LNCaP clone FGC (cell line): Measurements from ENCODE around the gene CNIH2.

Experiments used
- DNase-seq: peaks from one replicate; pipeline ENCODE4 v3.0.0-alpha.2; 2011; ENCODE audit warnings: low read depth
- H3K4me3 ChIP-seq: 2 replicates; pipeline ENCODE4 v1.5.1; 2011; ENCODE audit warnings: mild to moderate bottlenecking, low read depth, low read length, control low read depth
- TF ChIP-seq, protein P1 (sequence below): IDR thresholded peaks from 2 replicates; pipeline ENCODE4 v1.5.1; 2012; ENCODE audit warnings: mild to moderate bottlenecking; ENCODE audit not compliant: control insufficient read depth, insufficient read depth; ENCODE audit errors: extremely low read depth

The CNIH2 gene

DNA sequence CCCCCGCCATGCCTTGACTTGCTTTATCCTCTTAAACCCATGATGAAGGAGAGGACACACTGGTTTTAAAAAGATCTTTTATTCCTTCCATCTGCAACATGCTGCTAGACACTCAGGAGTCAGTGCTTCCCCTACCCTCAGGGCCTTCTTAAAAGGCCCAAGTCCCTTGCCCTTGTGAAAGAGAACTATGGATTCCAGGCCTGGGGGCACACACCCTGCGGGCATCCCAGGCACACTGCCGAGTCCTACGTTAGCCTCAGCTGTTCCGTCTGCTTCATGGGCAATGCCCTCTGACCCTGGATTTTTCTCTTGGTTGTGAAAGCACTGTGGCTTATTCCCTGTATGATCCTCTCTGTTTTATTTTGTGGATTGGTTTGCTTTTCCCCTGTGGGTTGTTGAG, 44.7 kb upstream of the CNIH2 start:
- H3K4me3 ChIP-seq: no peak overlapping the region
- DNase-seq: no peak
- TF ChIP-seq, protein P1, sequence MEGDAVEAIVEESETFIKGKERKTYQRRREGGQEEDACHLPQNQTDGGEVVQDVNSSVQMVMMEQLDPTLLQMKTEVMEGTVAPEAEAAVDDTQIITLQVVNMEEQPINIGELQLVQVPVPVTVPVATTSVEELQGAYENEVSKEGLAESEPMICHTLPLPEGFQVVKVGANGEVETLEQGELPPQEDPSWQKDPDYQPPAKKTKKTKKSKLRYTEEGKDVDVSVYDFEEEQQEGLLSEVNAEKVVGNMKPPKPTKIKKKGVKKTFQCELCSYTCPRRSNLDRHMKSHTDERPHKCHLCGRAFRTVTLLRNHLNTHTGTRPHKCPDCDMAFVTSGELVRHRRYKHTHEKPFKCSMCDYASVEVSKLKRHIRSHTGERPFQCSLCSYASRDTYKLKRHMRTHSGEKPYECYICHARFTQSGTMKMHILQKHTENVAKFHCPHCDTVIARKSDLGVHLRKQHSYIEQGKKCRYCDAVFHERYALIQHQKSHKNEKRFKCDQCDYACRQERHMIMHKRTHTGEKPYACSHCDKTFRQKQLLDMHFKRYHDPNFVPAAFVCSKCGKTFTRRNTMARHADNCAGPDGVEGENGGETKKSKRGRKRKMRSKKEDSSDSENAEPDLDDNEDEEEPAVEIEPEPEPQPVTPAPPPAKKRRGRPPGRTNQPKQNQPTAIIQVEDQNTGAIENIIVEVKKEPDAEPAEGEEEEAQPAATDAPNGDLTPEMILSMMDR: no peak

GRCh38 chr11:66235141-66235540, 42.8 kb upstream of the CNIH2 start:
- no peak for DNase-seq
- H3K4me3 ChIP-seq: no peak overlapping the region
- TF ChIP-seq, protein P1: no peak

- no peak overlapping the region for H3K4me3 ChIP-seq
- TF ChIP-seq, protein P1: no peak
- no peak for DNase-seq
These were observed 40.1 kb upstream of the CNIH2 start for GRCh38 chr11:66237867-66238266.

- TF ChIP-seq, protein P1: no peak
- no peak for DNase-seq
- no peak overlapping the region for H3K4me3 ChIP-seq
These were observed 39.1 kb upstream of the CNIH2 start for GRCh38 chr11:66238786-66239413.

GRCh38 chr11:66239511-66239910, 38.5 kb upstream of the CNIH2 start:
- DNase-seq: no peak
- H3K4me3 ChIP-seq: no peak overlapping the region
- TF ChIP-seq, protein P1: no peak

DNA sequence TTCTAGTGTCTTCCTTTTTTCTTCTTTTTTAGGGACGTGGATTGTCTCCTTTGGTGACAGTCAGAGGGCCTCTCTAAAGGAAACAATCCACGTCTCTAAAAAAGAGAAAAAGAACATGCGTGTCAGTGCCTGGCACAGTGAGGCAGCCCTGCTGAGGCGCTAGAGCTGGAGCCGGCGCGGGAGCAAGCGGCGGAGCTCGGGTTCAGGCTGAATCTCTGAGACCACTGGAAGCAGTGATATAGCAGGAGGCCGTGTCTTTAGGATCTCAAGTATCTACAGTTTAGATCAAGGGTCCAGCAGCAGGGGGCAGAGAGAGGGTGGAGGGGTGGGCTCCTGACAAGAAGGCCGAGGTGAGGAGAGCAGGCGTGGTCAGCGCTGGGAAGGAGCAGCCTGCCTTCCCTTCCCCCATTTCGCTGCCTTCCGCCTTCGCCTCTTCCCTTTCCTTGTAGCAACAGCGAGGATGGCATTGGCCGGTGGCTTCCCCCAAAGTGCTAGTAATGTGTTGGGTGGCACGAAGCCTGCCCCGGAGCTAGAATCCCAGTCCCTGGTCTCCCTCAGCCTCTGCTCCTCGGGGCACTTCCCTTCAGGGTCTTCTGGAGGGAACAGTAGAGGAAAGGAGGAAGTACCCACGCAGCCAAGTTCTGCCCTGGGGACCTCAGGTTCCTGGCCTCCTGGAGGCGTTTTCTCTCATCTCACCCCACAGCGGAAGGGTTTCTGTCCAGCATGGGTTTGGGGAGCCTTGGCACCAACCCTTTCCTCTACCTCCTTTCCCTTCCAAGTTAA, 37.8 kb upstream of the CNIH2 start:
- H3K4me3 ChIP-seq: no peak overlapping the region
- TF ChIP-seq, protein P1: no peak
- DNase-seq: no peak
